Stimulated activated CD4-positive, alpha-beta T cell treated with anti-CD3 and anti-CD28 coated beads, Interleukin-15, amount 100 ng/mL, for 1 hour (primary cell): ENCODE data around the gene OXER1.
"Not testable (repeated sequence)": the region's sequence is repeated elsewhere in the genome, so short reads cannot be mapped to it uniquely, and the experiment has no call there.

Experiments used
- DNase-seq, 2 donors: peaks; one replicate each; pipeline ENCODE4 v3.0.0-alpha.2; 2020; ENCODE audit warnings: low read depth in 1 of 2, low spot score in 1 of 2

OXER1 gene

GRCh38 chr2:42752816-42753813, 10.8 kb downstream of the OXER1 start:
- no peak for DNase-seq

- no peak for DNase-seq
Observed at GRCh38 chr2:42752314-42752713, 11.6 kb downstream of the OXER1 start.

- DNase-seq = no peak
Observed at GRCh38 chr2:42748840-42749239, 15.1 kb downstream of the OXER1 start.

- no peak for DNase-seq
Observed at GRCh38 chr2:42747422-42747821, 16.5 kb downstream of the OXER1 start.

GRCh38 chr2:42744545-42745082, 19.3 kb downstream of the OXER1 start:
- DNase-seq = no peak

GRCh38 chr2:42743659-42743990, 20.3 kb downstream of the OXER1 start:
- DNase-seq = no peak

- DNase-seq = no peak
Observed at GRCh38 chr2:42742740-42743658, 20.9 kb downstream of the OXER1 start.

- no peak for DNase-seq
Observed at GRCh38 chr2:42741140-42741539, 22.8 kb downstream of the OXER1 start.

GRCh38 chr2:42736598-42737322, 27.2 kb downstream of the OXER1 start:
- no peak for DNase-seq

GRCh38 chr2:42733852-42734251, 30.1 kb downstream of the OXER1 start:
- DNase-seq = no peak

- not testable (repeated sequence) for DNase-seq
Observed at GRCh38 chr2:42731316-42731715, 32.6 kb downstream of the OXER1 start.

GRCh38 chr2:42726680-42727079, 37.3 kb downstream of the OXER1 start:
- no peak for DNase-seq

- no peak for DNase-seq
Observed at GRCh38 chr2:42725657-42726056, 38.3 kb downstream of the OXER1 start.

- no peak for DNase-seq
Observed at GRCh38 chr2:42724886-42725285, 39.0 kb downstream of the OXER1 start.

- DNase-seq = no peak
Observed at GRCh38 chr2:42723465-42723864, 40.5 kb downstream of the OXER1 start.

GRCh38 chr2:42722320-42723190, 41.4 kb downstream of the OXER1 start:
- no peak for DNase-seq

GRCh38 chr2:42721898-42722297, 42.0 kb downstream of the OXER1 start:
- DNase-seq = no peak

GRCh38 chr2:42714686-42715085, 49.2 kb downstream of the OXER1 start:
- DNase-seq = no peak

- DNase-seq = no peak
Observed at GRCh38 chr2:42713920-42714319, 50.0 kb downstream of the OXER1 start.

- DNase-seq = no peak
Observed at GRCh38 chr2:42712934-42713333, 51.0 kb downstream of the OXER1 start.
